22Rv1 (cell line): ENCODE data around the gene PRRC2A.

Experiments used
- ZFX ChIP-seq: fragments of 450-650 bp; IDR thresholded peaks from 2 replicates; pipeline ENCODE4 v1.6.1; 2017; ENCODE audit warnings: antibody characterized with exemption, borderline replicate concordance
- TF ChIP-seq, protein P1 (sequence below): fragments of 450-650 bp; IDR thresholded peaks from 2 replicates; pipeline ENCODE4 v1.5.1; 2017; ENCODE audit warnings: mild to moderate bottlenecking

DNA sequence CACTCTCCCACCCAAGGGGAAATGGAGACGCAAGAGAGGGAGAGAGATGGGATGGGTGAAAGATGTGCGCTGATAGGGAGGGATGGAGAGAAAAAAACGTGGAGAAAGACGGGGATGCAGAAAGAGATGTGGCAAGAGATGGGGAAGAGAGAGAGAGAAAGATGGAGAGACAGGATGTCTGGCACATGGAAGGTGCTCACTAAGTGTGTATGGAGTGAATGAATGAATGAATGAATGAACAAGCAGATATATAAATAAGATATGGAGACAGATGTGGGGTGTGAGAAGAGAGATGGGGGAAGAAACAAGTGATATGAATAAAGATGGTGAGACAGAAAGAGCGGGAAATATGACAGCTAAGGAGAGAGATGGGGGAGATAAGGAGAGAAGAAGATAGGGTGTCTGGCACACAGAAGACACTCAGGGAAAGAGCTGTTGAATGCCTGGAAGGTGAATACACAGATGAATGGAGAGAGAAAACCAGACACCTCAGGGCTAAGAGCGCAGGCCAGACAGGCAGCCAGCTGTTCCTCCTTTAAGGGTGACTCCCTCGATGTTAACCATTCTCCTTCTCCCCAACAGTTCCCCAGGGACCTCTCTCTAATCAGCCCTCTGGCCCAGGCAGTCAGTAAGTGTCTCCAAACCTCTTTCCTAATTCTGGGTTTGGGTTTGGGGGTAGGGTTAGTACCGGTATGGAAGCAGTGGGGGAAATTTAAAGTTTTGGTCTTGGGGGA, 44.4 kb upstream of the PRRC2A start:
- TF ChIP-seq, protein P1, sequence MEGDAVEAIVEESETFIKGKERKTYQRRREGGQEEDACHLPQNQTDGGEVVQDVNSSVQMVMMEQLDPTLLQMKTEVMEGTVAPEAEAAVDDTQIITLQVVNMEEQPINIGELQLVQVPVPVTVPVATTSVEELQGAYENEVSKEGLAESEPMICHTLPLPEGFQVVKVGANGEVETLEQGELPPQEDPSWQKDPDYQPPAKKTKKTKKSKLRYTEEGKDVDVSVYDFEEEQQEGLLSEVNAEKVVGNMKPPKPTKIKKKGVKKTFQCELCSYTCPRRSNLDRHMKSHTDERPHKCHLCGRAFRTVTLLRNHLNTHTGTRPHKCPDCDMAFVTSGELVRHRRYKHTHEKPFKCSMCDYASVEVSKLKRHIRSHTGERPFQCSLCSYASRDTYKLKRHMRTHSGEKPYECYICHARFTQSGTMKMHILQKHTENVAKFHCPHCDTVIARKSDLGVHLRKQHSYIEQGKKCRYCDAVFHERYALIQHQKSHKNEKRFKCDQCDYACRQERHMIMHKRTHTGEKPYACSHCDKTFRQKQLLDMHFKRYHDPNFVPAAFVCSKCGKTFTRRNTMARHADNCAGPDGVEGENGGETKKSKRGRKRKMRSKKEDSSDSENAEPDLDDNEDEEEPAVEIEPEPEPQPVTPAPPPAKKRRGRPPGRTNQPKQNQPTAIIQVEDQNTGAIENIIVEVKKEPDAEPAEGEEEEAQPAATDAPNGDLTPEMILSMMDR: no peak
- no peak for TF ChIP-seq ZFX
